GM21737 (cell line): ENCODE results near the gene ABHD15.

Source experiments
- ATAC-seq: cut with Tn5 transposase; IDR thresholded peaks from one replicate; pipeline ENCODE4 v1.9.1; 2021; ENCODE audit warnings: mild to moderate bottlenecking, moderate library complexity; ENCODE audit not compliant: unreplicated experiment

ABHD15 gene

DNA sequence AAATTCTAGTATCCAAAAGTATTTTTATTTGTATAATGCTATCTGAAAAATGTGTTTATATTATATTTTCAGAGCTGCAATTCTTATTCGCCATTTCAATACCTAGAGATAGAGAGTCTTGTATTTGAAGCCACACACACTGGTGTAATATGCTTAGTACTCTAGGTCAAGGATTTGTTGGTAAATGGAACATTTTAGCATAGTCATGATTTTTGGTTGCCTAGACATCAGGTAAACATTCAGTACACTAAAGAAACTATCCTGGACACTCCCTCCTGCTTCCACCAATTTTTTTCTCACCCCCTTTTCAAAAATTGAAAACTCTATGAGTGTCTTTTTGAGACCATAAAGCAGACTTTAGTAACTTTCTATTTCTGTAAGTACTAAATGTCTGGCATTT is 20.8 kb downstream of the ABHD15 start:
- no peak for ATAC-seq

DNA sequence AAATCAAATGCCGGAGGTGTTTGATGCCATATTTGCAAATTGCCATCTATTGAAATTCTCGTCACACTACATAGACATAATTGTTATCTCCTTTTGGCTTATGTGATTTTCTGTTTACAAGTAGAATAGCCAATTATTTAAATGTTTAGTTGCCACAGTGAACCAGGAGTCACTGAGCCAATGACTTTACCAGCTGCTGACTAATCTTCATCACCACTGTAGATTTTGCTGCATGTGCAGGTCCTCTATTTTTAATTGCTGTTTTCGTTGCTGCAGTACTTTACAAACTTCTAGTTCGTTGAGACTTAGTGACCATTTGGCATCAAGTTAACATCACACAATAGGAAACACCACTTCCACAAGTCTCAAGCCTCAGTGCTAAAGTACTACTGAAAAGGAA is 22.8 kb downstream of the ABHD15 start:
- ATAC-seq, result no peak

DNA sequence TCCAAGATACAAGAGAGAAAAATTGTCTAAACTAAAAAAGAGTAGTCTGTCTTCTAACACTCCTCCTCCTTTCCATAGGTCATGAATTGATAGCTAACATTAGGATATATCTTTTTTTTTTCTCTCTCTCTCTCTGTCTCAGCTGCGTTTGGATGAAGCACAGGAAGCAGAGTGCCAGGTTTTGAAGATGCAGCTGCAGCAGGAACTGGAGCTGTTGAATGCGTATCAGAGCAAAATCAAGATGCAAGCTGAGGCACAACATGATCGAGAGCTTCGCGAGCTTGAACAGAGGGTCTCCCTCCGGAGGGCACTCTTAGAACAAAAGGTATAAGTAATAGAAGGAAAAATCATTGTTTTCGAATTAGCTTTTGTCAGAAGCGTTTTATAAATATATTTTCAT is 32.9 kb downstream of the ABHD15 start:
- no peak for ATAC-seq

DNA sequence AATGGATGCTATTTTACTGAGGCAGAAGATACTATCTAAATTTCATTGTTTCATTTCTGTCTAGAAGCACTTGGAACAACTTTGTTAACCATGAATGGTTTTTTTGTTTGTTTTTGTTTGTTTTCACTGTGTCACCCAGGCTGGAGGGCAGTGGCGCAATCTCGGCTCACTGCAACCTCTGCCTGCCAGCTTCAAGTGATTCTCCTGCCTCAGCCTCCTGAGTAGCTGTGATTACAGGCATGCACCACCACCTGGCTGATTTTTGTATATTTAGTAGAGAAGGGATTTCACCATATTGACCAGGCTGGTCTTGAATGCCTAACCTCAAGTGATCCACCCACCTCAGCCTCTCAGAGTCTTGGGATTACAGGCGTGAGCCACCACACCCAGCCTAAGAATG is 40.5 kb downstream of the ABHD15 start:
- no peak for ATAC-seq

DNA sequence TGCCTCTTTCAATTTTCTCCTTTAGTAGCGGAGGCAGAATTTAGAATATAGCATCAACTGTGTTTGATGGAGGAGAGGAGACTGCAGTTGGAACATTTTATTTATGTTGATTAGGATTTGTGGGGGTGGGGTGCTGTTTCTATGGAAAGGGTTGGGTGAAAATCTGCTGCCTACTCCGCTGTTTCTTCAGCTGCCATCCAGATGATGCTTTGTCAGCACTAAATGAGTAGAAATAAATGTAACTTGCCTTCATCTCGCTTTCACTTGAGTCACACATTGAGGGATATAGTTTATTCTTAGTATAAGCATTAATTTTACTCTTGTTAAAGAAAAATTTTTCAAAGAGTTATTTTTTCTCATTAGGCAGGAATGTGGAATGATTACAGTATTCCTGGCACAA is 42.1 kb downstream of the ABHD15 start:
- ATAC-seq, result no peak

DNA sequence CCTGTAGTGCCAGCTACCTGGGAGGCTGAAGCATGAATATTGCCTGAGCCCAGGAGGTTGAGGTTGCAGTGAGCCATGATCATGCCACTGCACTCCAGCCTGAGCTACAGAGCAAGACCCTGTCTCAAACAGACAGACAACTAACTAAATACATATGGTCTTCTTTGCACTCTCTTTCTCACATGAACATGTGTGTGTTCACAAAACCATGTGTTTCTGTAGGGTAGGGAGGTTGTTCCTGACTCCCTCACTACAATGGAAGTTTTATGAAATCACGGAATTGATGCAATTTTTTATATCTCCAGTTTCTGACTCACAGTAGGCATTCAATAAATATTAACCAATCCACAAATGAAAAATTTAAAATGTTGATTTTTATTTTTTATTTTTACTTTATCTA is 48.5 kb downstream of the ABHD15 start:
- ATAC-seq, result no peak

DNA sequence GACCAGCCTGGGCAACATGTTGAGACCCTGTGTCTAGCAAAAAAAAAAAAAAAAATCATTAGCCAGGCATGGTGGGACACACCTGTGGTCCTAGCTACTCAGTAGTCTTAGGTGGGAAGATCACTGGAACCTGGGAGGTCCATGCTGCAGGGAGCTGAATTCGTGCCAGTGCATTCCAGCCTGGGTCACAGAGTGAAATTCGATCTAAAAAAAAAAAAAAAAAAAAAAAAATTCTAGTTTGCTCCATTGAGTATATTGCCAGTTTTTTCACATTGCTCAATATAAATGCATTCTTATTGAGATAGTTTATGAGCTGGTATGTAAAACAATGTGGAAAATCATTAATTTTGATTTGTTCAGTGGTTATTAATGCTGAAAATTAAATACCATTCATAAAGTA is 52.0 kb downstream of the ABHD15 start:
- ATAC-seq, result no peak

DNA sequence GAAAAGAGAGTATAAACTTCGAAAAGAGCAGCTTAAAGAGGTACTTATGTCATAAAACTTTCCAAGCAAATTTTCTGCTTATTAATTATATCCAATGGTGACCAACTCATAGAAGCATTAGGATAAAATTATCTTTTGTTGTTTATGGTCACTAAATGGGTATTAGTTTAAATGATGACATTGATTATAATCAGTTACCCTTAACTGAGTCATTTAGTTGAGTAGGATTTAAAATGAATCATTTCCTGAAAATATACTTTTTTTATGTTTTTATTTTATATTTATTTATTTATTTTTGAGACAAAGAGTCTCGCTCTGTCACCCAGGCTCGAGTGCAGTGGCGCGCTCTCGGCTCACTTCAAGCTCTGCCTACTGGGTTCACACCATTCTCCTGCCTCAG is 55.9 kb downstream of the ABHD15 start:
- ATAC-seq, result no peak
